PC-3 (cell line): Measurements from ENCODE around the gene PITPNB. TPM values are rescaled to one million over a fixed set of nuclear protein-coding genes. Genes with fewer than 3 reads are reported as not detected.

Experiments
- ATAC-seq: fragments of 200-7000 bp; cut with Tn5 transposase; 2 replicates; pipeline ENCODE4 v1.9.1; 2020; ENCODE audit warnings: mild to moderate bottlenecking, moderate library complexity
- BruUV-seq: library from RNA; stranded (reverse); fragments of 400-500 nt; replicated peaks from 2 replicates; lab custom pipeline; 2021; lab: Mats Ljungman, UMichigan
- CTCF ChIA-PET: fragments of 300-600 bp; sonication (Branson Sonifier 250); formaldehyde crosslinking; loops from one replicate; lab custom pipeline; 2022; ENCODE audit warnings: antibody characterized with exemption; lab: Charles Lee
- POLR2A ChIA-PET: fragments of 300-600 bp; sonication (Branson Sonifier 250); formaldehyde crosslinking; loops from one replicate; lab custom pipeline; 2022; ENCODE audit warnings: antibody characterized with exemption; ENCODE audit not compliant: unreplicated experiment; lab: Charles Lee
- DNase-seq: peaks from one replicate; pipeline ENCODE4 v3.0.0-alpha.2; 2015
- H2AFZ ChIP-seq: fragments of 300-600 bp; sonication (generic); 2 replicates; pipeline ENCODE4 v1.6.0; 2016; ENCODE audit warnings: antibody characterized with exemption, low read length
- H3F3A ChIP-seq: fragments of 300-600 bp; sonication (generic); one replicate; pipeline ENCODE4 v1.6.0; 2017; ENCODE audit warnings: antibody characterized with exemption, low read length, control low read depth, mild to moderate bottlenecking; ENCODE audit not compliant: unreplicated experiment
- H3K27ac ChIP-seq: fragments of 300-600 bp; sonication (generic); 2 replicates; pipeline ENCODE4 v1.5.1; 2016; ENCODE audit warnings: mild to moderate bottlenecking, low read length
- H3K27me3 ChIP-seq: fragments of 300-600 bp; sonication (generic); 2 replicates; pipeline ENCODE4 v1.6.1; 2016; ENCODE audit warnings: low read length, mixed read lengths
- H3K36me3 ChIP-seq: fragments of 300-600 bp; sonication (generic); 2 replicates; pipeline ENCODE4 v1.6.1; 2016; ENCODE audit warnings: low read depth, mixed run types, low read length, mixed read lengths
- H3K4me1 ChIP-seq: fragments of 300-600 bp; sonication (generic); 2 replicates; pipeline ENCODE4 v1.5.1; 2016; ENCODE audit warnings: low read length; ENCODE audit not compliant: insufficient read depth
- H3K4me2 ChIP-seq: fragments of 300-600 bp; sonication (generic); 2 replicates; pipeline ENCODE4 v1.6.0; 2016; ENCODE audit warnings: low read length
- H3K4me3 ChIP-seq: fragments of 300-600 bp; sonication (generic); 2 replicates; pipeline ENCODE4 v1.5.1; 2016; ENCODE audit warnings: mild to moderate bottlenecking, low read length, mixed read lengths
- H3K79me2 ChIP-seq: fragments of 300-600 bp; sonication (generic); 2 replicates; pipeline ENCODE4 v1.6.1; 2017; ENCODE audit warnings: low read length, mixed read lengths
- H3K9ac ChIP-seq: fragments of 300-600 bp; sonication (generic); 2 replicates; pipeline ENCODE4 v1.6.0; 2016; ENCODE audit warnings: mild to moderate bottlenecking, low read length
- H3K9me2 ChIP-seq: fragments of 300-600 bp; sonication (generic); replicated peaks from 2 replicates; pipeline ENCODE4 v1.6.1; 2016; ENCODE audit warnings: mixed run types, low read length, mixed read lengths
- H3K9me3 ChIP-seq: fragments of 300-600 bp; sonication (generic); 2 replicates; pipeline ENCODE4 v1.6.1; 2016; ENCODE audit warnings: low read length, mixed read lengths
- H4K20me1 ChIP-seq: fragments of 300-600 bp; sonication (generic); 2 replicates; pipeline ENCODE4 v1.6.1; 2016; ENCODE audit warnings: low read length, mixed read lengths
- CTCF ChIP-seq: fragments of 300-600 bp; sonication (generic); conservative IDR thresholded peaks from 2 replicates; pipeline ENCODE4 v1.5.1; 2017; ENCODE audit warnings: antibody characterized with exemption, low read depth, mild to moderate bottlenecking, low read length
- EZH2 ChIP-seq: fragments of 300-600 bp; sonication (generic); IDR thresholded peaks from one replicate; pipeline ENCODE4 v1.6.1; 2017; ENCODE audit warnings: antibody characterized with exemption, mild to moderate bottlenecking, low read length; ENCODE audit not compliant: unreplicated experiment
- EZH2phosphoT487 ChIP-seq: fragments of 300-600 bp; sonication (generic); IDR thresholded peaks from 2 replicates; pipeline ENCODE4 v1.6.1; 2018; ENCODE audit warnings: mild to moderate bottlenecking, antibody characterized with exemption, low read length, borderline replicate concordance
- intact Hi-C: fragments of 100-400 bp; cut with micrococcal nuclease; formaldehyde crosslinking; loops from 2 replicates; pipeline ENCODE4 v1.9.0; 2023
- total RNA-seq: library from RNA; depleted of rRNA; stranded (reverse); fragments of >200 nt; gene quantifications from 2 replicates; pipeline ENCODE4 v1.2.3, GENCODE V29; 2014

The PITPNB gene
- total RNA-seq, 1 experiment from 2014 or later = 15.3 TPM

DNA sequence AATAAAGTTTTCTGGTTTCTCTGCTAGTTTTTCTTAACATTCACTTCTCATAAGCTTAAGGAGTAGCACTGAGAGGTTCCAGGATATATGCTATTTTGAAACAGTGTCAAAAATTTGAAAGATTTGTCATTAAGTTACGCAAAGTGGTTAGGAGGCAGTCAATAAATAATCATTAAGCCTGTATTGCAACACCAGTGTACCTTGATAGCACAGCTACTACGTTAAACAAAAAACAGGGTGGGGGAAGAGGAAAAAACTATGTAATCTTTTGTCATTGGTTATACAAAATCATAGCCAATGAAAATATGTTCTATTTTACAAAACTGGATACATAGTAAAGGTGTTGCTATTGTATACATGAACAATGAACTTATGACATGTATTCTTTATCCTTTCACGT, 30.4 kb upstream of the PITPNB start:
- Histone ChIP-seq H3K4me2 (no peak overlapping the region), H3K9me2 (no peaks in the 10 kb centered on the region), H3K27ac (no peak overlapping the region), H3K4me3 (no peak overlapping the region), H2AFZ (no peak overlapping the region), H4K20me1 (no peaks in the 10 kb centered on the region), H3F3A (no peaks in the 10 kb centered on the region), H3K27me3 (no peaks in the 10 kb centered on the region), H3K4me1 (peaks cover 4% of the 10 kb centered on the region; the same call in 1 of the 2 replicates), H3K9me3 (no peaks in the 10 kb centered on the region), H3K36me3 (no peaks in the 10 kb centered on the region), H3K9ac (no peak overlapping the region), H3K79me2 (no peaks in the 10 kb centered on the region)
- BruUV-seq = no TSS peak
- intact Hi-C loops = no loop called here
- TF ChIP-seq CTCF (no peak), EZH2 (no peak), EZH2phosphoT487 (no peak)
- POLR2A ChIA-PET = no interaction called here
- no peak for ATAC-seq
- DNase-seq = no peak
- CTCF ChIA-PET = no interaction called here

GRCh38 chr22:27948569-27948968, 29.5 kb upstream of the PITPNB start:
- Histone ChIP-seq H3K27ac (no peak overlapping the region), H3K79me2 (no peaks in the 10 kb centered on the region), H3F3A (no peaks in the 10 kb centered on the region), H3K27me3 (no peaks in the 10 kb centered on the region), H3K4me1 (peaks cover 4% of the 10 kb centered on the region; the same call in 1 of the 2 replicates), H4K20me1 (no peaks in the 10 kb centered on the region), H3K9ac (no peak overlapping the region), H2AFZ (no peak overlapping the region), H3K9me2 (no peaks in the 10 kb centered on the region), H3K4me3 (no peak overlapping the region), H3K36me3 (no peaks in the 10 kb centered on the region), H3K4me2 (no peak overlapping the region), H3K9me3 (no peaks in the 10 kb centered on the region)
- ATAC-seq = no peak
- no TSS peak for BruUV-seq
- no peak for DNase-seq
- TF ChIP-seq EZH2phosphoT487 (no peak), EZH2 (no peak), CTCF (no peak)
- ChIA-PET CTCF (no interaction called here), POLR2A (no interaction called here)
- intact Hi-C loops = no loop called here

- intact Hi-C loops = no loop called here
- CTCF ChIA-PET = no interaction called here
Measured at GRCh38 chr22:27947448-27947847, 28.4 kb upstream of the PITPNB start.

More at GRCh38 chr22:27947448-27947847, 28.4 kb upstream of the PITPNB start:
- H3K27me3 ChIP-seq = no peaks in the 10 kb centered on the region
- H3K9me3 ChIP-seq = no peaks in the 10 kb centered on the region
- H3K36me3 ChIP-seq = no peaks in the 10 kb centered on the region
- no peaks in the 10 kb centered on the region for H3K9me2 ChIP-seq
- ATAC-seq = no peak
- BruUV-seq = no TSS peak
- no peaks in the 10 kb centered on the region for H3F3A ChIP-seq
- H3K9ac ChIP-seq = no peak overlapping the region
- POLR2A ChIA-PET = no interaction called here
- no peaks in the 10 kb centered on the region for H4K20me1 ChIP-seq
- no peaks in the 10 kb centered on the region for H3K79me2 ChIP-seq
- H3K4me2 ChIP-seq = no peak overlapping the region
- no peak overlapping the region for H2AFZ ChIP-seq
- peaks cover 4% of the 10 kb centered on the region; the same call in 1 of the 2 replicates for H3K4me1 ChIP-seq
- TF ChIP-seq CTCF = no peak
- TF ChIP-seq EZH2 = no peak
- no peak for TF ChIP-seq EZH2phosphoT487
- DNase-seq = no peak
- H3K27ac ChIP-seq = no peak overlapping the region
- H3K4me3 ChIP-seq = no peak overlapping the region
